SK-N-MC (cell line): Measurements from ENCODE around the gene WDHD1.

Source experiments
- EZH2 ChIP-seq: fragments of 200-600 bp; sonication (generic); IDR thresholded peaks from one replicate; pipeline ENCODE4 v1.6.1; 2017; ENCODE audit warnings: antibody characterized with exemption
- POLR2AphosphoS5 ChIP-seq: IDR thresholded peaks from 2 replicates; pipeline ENCODE4 v1.6.1; 2012; ENCODE audit warnings: mild to moderate bottlenecking, low read depth, low read length, borderline replicate concordance

- TF ChIP-seq EZH2 (no peak), POLR2AphosphoS5 (no peak)
Measured at GRCh38 chr14:55052269-55052930, 25.5 kb upstream of the WDHD1 start.
